Measurements from ENCODE around the gene KLHL29.

Gene KLHL29

GRCh38 chr2:23689131-23689700 lies 304.2 kb downstream of the KLHL29 start:
- DNase-seq (ENCODE audit: low spot score in 2 of 2) = no peak
- no peaks in the 10 kb centered on the region for H3K4me1 ChIP-seq
- no peaks in the 10 kb centered on the region for H3K27me3 ChIP-seq (ENCODE audit: low read depth)
- in situ Hi-C loops (cut with MboI; ENCODE audit: low sequenced_read_pairs) = no loop called here
- H3K4me3 ChIP-seq = no peak overlapping the region
- H3K36me3 ChIP-seq (replicated peaks) = no peaks in the 10 kb centered on the region
- no peaks in the 10 kb centered on the region for H3K9me3 ChIP-seq

GRCh38 chr2:23689891-23690290 lies 304.9 kb downstream of the KLHL29 start:
- Histone ChIP-seq H3K27me3 (ENCODE audit: low read depth) (no peaks in the 10 kb centered on the region), H3K9me3 (no peaks in the 10 kb centered on the region), H3K4me1 (no peaks in the 10 kb centered on the region), H3K36me3 (replicated peaks) (no peaks in the 10 kb centered on the region), H3K4me3 (no peak overlapping the region)
- in situ Hi-C loops (cut with MboI; ENCODE audit: low sequenced_read_pairs) = no loop called here
- no peak for DNase-seq (ENCODE audit: low spot score in 2 of 2)

- DNase-seq (ENCODE audit: low spot score in 2 of 2) = no peak
- H3K27me3 ChIP-seq (ENCODE audit: low read depth) = no peaks in the 10 kb centered on the region
- H3K9me3 ChIP-seq = no peaks in the 10 kb centered on the region
- no peaks in the 10 kb centered on the region for H3K36me3 ChIP-seq (replicated peaks)
- H3K4me3 ChIP-seq = no peak overlapping the region
- H3K4me1 ChIP-seq = no peaks in the 10 kb centered on the region
- in situ Hi-C loops (cut with MboI; ENCODE audit: low sequenced_read_pairs) = no loop called here
Observed at GRCh38 chr2:23690421-23691105, 305.6 kb downstream of the KLHL29 start.

- Histone ChIP-seq H3K4me1 (no peaks in the 10 kb centered on the region), H3K27me3 (ENCODE audit: low read depth) (no peaks in the 10 kb centered on the region), H3K9me3 (no peaks in the 10 kb centered on the region), H3K36me3 (replicated peaks) (no peaks in the 10 kb centered on the region), H3K4me3 (no peak overlapping the region)
- in situ Hi-C loops (cut with MboI; ENCODE audit: low sequenced_read_pairs) = no loop called here
- no peak for DNase-seq (ENCODE audit: low spot score in 2 of 2)
Observed at GRCh38 chr2:23691106-23691470, 306.1 kb downstream of the KLHL29 start.

- Histone ChIP-seq H3K4me3 (no peak overlapping the region), H3K9me3 (no peaks in the 10 kb centered on the region), H3K27me3 (ENCODE audit: low read depth) (no peaks in the 10 kb centered on the region), H3K4me1 (no peaks in the 10 kb centered on the region), H3K36me3 (replicated peaks) (no peaks in the 10 kb centered on the region)
- in situ Hi-C loops (cut with MboI; ENCODE audit: low sequenced_read_pairs) = no loop called here
- no peak for DNase-seq (ENCODE audit: low spot score in 2 of 2)
Observed at GRCh38 chr2:23691565-23691964, 306.6 kb downstream of the KLHL29 start.

- H3K9me3 ChIP-seq = no peaks in the 10 kb centered on the region
- in situ Hi-C loops (cut with MboI; ENCODE audit: low sequenced_read_pairs) = no loop called here
- no peak for DNase-seq (ENCODE audit: low spot score in 2 of 2)
- H3K4me3 ChIP-seq = no peak overlapping the region
- H3K27me3 ChIP-seq (ENCODE audit: low read depth) = no peaks in the 10 kb centered on the region
- no peaks in the 10 kb centered on the region for H3K4me1 ChIP-seq
- H3K36me3 ChIP-seq (replicated peaks) = no peaks in the 10 kb centered on the region
Observed at GRCh38 chr2:23692263-23692662, 307.3 kb downstream of the KLHL29 start.

GRCh38 chr2:23692851-23693605 lies 308.0 kb downstream of the KLHL29 start:
- no peak overlapping the region for H3K4me3 ChIP-seq
- H3K9me3 ChIP-seq = no peaks in the 10 kb centered on the region
- H3K4me1 ChIP-seq = no peaks in the 10 kb centered on the region
- H3K27me3 ChIP-seq (ENCODE audit: low read depth) = no peaks in the 10 kb centered on the region
- in situ Hi-C loops (cut with MboI; ENCODE audit: low sequenced_read_pairs) = no loop called here
- DNase-seq (ENCODE audit: low spot score in 2 of 2) = no peak
- no peaks in the 10 kb centered on the region for H3K36me3 ChIP-seq (replicated peaks)

- H3K27me3 ChIP-seq (ENCODE audit: low read depth) = no peaks in the 10 kb centered on the region
- in situ Hi-C loops (cut with MboI; ENCODE audit: low sequenced_read_pairs) = no loop called here
- no peaks in the 10 kb centered on the region for H3K36me3 ChIP-seq (replicated peaks)
- no peaks in the 10 kb centered on the region for H3K4me1 ChIP-seq
- no peak overlapping the region for H3K4me3 ChIP-seq
- no peaks in the 10 kb centered on the region for H3K9me3 ChIP-seq
- DNase-seq (ENCODE audit: low spot score in 2 of 2) = no peak
Observed at GRCh38 chr2:23693606-23693951, 308.6 kb downstream of the KLHL29 start.

- H3K9me3 ChIP-seq = no peaks in the 10 kb centered on the region
- in situ Hi-C loops (cut with MboI; ENCODE audit: low sequenced_read_pairs) = no loop called here
- H3K27me3 ChIP-seq (ENCODE audit: low read depth) = no peaks in the 10 kb centered on the region
- DNase-seq (ENCODE audit: low spot score in 2 of 2) = no peak
- H3K36me3 ChIP-seq (replicated peaks) = no peaks in the 10 kb centered on the region
- H3K4me3 ChIP-seq = no peak overlapping the region
- no peaks in the 10 kb centered on the region for H3K4me1 ChIP-seq
Observed at GRCh38 chr2:23694058-23695045, 309.4 kb downstream of the KLHL29 start.

GRCh38 chr2:23695214-23695889 lies 310.4 kb downstream of the KLHL29 start:
- no peak for DNase-seq (ENCODE audit: low spot score in 2 of 2)
- Histone ChIP-seq H3K36me3 (replicated peaks) (no peaks in the 10 kb centered on the region), H3K4me3 (no peak overlapping the region), H3K27me3 (ENCODE audit: low read depth) (no peaks in the 10 kb centered on the region), H3K9me3 (no peaks in the 10 kb centered on the region), H3K4me1 (no peaks in the 10 kb centered on the region)
- in situ Hi-C loops (cut with MboI; ENCODE audit: low sequenced_read_pairs) = no loop called here

- Histone ChIP-seq H3K36me3 (replicated peaks) (no peaks in the 10 kb centered on the region), H3K4me3 (no peak overlapping the region), H3K27me3 (ENCODE audit: low read depth) (no peaks in the 10 kb centered on the region), H3K9me3 (no peaks in the 10 kb centered on the region), H3K4me1 (no peaks in the 10 kb centered on the region)
- in situ Hi-C loops (cut with MboI; ENCODE audit: low sequenced_read_pairs) = no loop called here
- no peak for DNase-seq (ENCODE audit: low spot score in 2 of 2)
Observed at GRCh38 chr2:23695890-23696751, 311.1 kb downstream of the KLHL29 start.

GRCh38 chr2:23696752-23697045 lies 311.7 kb downstream of the KLHL29 start:
- in situ Hi-C loops (cut with MboI; ENCODE audit: low sequenced_read_pairs) = no loop called here

More at GRCh38 chr2:23696752-23697045, 311.7 kb downstream of the KLHL29 start:
- no peaks in the 10 kb centered on the region for H3K4me1 ChIP-seq
- DNase-seq (ENCODE audit: low spot score in 2 of 2) = no peak
- no peaks in the 10 kb centered on the region for H3K9me3 ChIP-seq
- no peaks in the 10 kb centered on the region for H3K36me3 ChIP-seq (replicated peaks)
- H3K27me3 ChIP-seq (ENCODE audit: low read depth) = no peaks in the 10 kb centered on the region
- no peak overlapping the region for H3K4me3 ChIP-seq
